Activated CD4-positive, alpha-beta T cell treated with anti-CD3 and anti-CD28 coated beads for 1 hour (primary cell): ENCODE measurements around the gene ATP2B3.

ENCODE experiments used
- DNase-seq: peaks from one replicate; pipeline ENCODE4 v3.0.0-alpha.2; 2020

Gene ATP2B3

GRCh38 chrX:153539171-153539978, 21.9 kb downstream of the ATP2B3 start:
- DNase-seq: peak; percentile 25

GRCh38 chrX:153539979-153540358, 22.5 kb downstream of the ATP2B3 start:
- DNase-seq: no peak

GRCh38 chrX:153544727-153545126, 27.3 kb downstream of the ATP2B3 start:
- DNase-seq: no peak

- no peak for DNase-seq
Measured at GRCh38 chrX:153546386-153546785, 28.9 kb downstream of the ATP2B3 start.

GRCh38 chrX:153547195-153547594, 29.8 kb downstream of the ATP2B3 start:
- no peak for DNase-seq

- no peak for DNase-seq
Measured at GRCh38 chrX:153549231-153549630, 31.8 kb downstream of the ATP2B3 start.

GRCh38 chrX:153549807-153550206, 32.4 kb downstream of the ATP2B3 start:
- DNase-seq: no peak

GRCh38 chrX:153551135-153551534, 33.7 kb downstream of the ATP2B3 start:
- no peak for DNase-seq

- DNase-seq: peak; percentile 41
Measured at GRCh38 chrX:153554519-153555167, 37.2 kb downstream of the ATP2B3 start.

- no peak for DNase-seq
Measured at GRCh38 chrX:153556767-153557166, 39.3 kb downstream of the ATP2B3 start.

- no peak for DNase-seq
Measured at GRCh38 chrX:153557618-153558355, 40.3 kb downstream of the ATP2B3 start.

- DNase-seq: no peak
Measured at GRCh38 chrX:153560000-153560399, 42.6 kb downstream of the ATP2B3 start.

GRCh38 chrX:153560466-153560865, 43.0 kb downstream of the ATP2B3 start:
- no peak for DNase-seq

GRCh38 chrX:153561337-153561736, 43.9 kb downstream of the ATP2B3 start:
- DNase-seq: no peak

GRCh38 chrX:153562546-153562945, 45.1 kb downstream of the ATP2B3 start:
- no peak for DNase-seq

GRCh38 chrX:153564047-153564606, 46.7 kb downstream of the ATP2B3 start:
- no peak for DNase-seq

GRCh38 chrX:153565996-153566580, 48.6 kb downstream of the ATP2B3 start:
- no peak for DNase-seq

GRCh38 chrX:153568451-153569011, 51.1 kb downstream of the ATP2B3 start:
- DNase-seq: no peak

- no peak for DNase-seq
Measured at GRCh38 chrX:153569475-153569874, 52.0 kb downstream of the ATP2B3 start.

GRCh38 chrX:153571534-153571908, 54.1 kb downstream of the ATP2B3 start:
- no peak for DNase-seq

GRCh38 chrX:153572601-153573000, 55.2 kb downstream of the ATP2B3 start:
- no peak for DNase-seq

- DNase-seq: no peak
Measured at GRCh38 chrX:153573984-153574383, 56.5 kb downstream of the ATP2B3 start.
